Measurements from ENCODE around the gene SPRED2. TPM values are rescaled to one million over a fixed set of nuclear protein-coding genes. Genes with fewer than 3 reads are reported as not detected.

The SPRED2 gene
- total and polyA plus RNA-seq, 3 donors from 2014 or later = 10.0 to 14.1 (median 11.3) TPM

GRCh38 chr2:65416945-65417344 is 15.5 kb downstream of the SPRED2 start:
- Histone ChIP-seq H3K36me3 (ENCODE audit: low read depth, missing control alignments) (no peaks in the 10 kb centered on the region), H3K9me3 (no peaks in the 10 kb centered on the region), H3K27ac (no peak overlapping the region), H3K27me3 (no peaks in the 10 kb centered on the region), H3K4me1 (no peaks in the 10 kb centered on the region), H3K4me3 (no peak overlapping the region)
- WGBS, 2 donors = 95 to 98% methylated on average over 3 of the region's 3 CpGs
- intact Hi-C loops (cut with DNase I; ENCODE audit: low total_unique reads) = no loop called here
- no peak for DNase-seq
- TF ChIP-seq CTCF (IDR thresholded peaks at IDR 0.05) (no peak), POLR2A (IDR thresholded peaks at IDR 0.05) (no peak)

GRCh38 chr2:65416321-65416720 is 16.1 kb downstream of the SPRED2 start:
- 83 to 93% methylated on average over 3 of the region's 3 CpGs for WGBS, 2 donors
- intact Hi-C loops (cut with DNase I; ENCODE audit: low total_unique reads) = no loop called here
- Histone ChIP-seq H3K9me3 (no peaks in the 10 kb centered on the region), H3K36me3 (ENCODE audit: low read depth, missing control alignments) (no peaks in the 10 kb centered on the region), H3K27me3 (no peaks in the 10 kb centered on the region), H3K27ac (no peak overlapping the region), H3K4me1 (no peaks in the 10 kb centered on the region), H3K4me3 (no peak overlapping the region)
- no peak for DNase-seq
- TF ChIP-seq POLR2A (IDR thresholded peaks at IDR 0.05) (no peak), CTCF (IDR thresholded peaks at IDR 0.05) (no peak)

GRCh38 chr2:65415091-65415490 is 17.3 kb downstream of the SPRED2 start:
- intact Hi-C loops (cut with DNase I; ENCODE audit: low total_unique reads) = no loop called here

GRCh38 chr2:65413610-65414009 is 18.8 kb downstream of the SPRED2 start:
- Histone ChIP-seq H3K27me3 (no peaks in the 10 kb centered on the region), H3K4me3 (no peak overlapping the region), H3K36me3 (ENCODE audit: low read depth, missing control alignments) (no peaks in the 10 kb centered on the region), H3K4me1 (no peaks in the 10 kb centered on the region), H3K9me3 (no peaks in the 10 kb centered on the region), H3K27ac (no peak overlapping the region)
- DNase-seq = no peak
- TF ChIP-seq CTCF (IDR thresholded peaks at IDR 0.05) = no peak
- TF ChIP-seq POLR2A (IDR thresholded peaks at IDR 0.05) = no peak
- intact Hi-C loops (cut with DNase I; ENCODE audit: low total_unique reads) = no loop called here
- WGBS, 2 donors = 82 to 89% methylated on average over 2 of the region's 2 CpGs

More at GRCh38 chr2:65415091-65415490, 17.3 kb downstream of the SPRED2 start:
- Histone ChIP-seq H3K27ac (no peak overlapping the region), H3K9me3 (no peaks in the 10 kb centered on the region), H3K27me3 (no peaks in the 10 kb centered on the region), H3K4me3 (no peak overlapping the region), H3K36me3 (ENCODE audit: low read depth, missing control alignments) (no peaks in the 10 kb centered on the region), H3K4me1 (no peaks in the 10 kb centered on the region)
- no peak for TF ChIP-seq CTCF (IDR thresholded peaks at IDR 0.05)
- no peak for TF ChIP-seq POLR2A (IDR thresholded peaks at IDR 0.05)
- 95 to 100% methylated on average over 1 of the region's 1 CpG for WGBS, 2 donors
- no peak for DNase-seq

- Histone ChIP-seq H3K9me3 (no peaks in the 10 kb centered on the region), H3K36me3 (ENCODE audit: low read depth, missing control alignments) (no peaks in the 10 kb centered on the region), H3K27me3 (no peaks in the 10 kb centered on the region), H3K4me3 (no peak overlapping the region), H3K27ac (no peak overlapping the region), H3K4me1 (no peaks in the 10 kb centered on the region)
- intact Hi-C loops (cut with DNase I; ENCODE audit: low total_unique reads) = no loop called here
- DNase-seq = no peak
- TF ChIP-seq POLR2A (IDR thresholded peaks at IDR 0.05) (no peak), CTCF (IDR thresholded peaks at IDR 0.05) (no peak)
- WGBS, 2 donors = 56 to 84% methylated on average over 2 of the region's 2 CpGs
Observed at GRCh38 chr2:65413106-65413505, 19.3 kb downstream of the SPRED2 start.

Measured in testis (tissue), 3 donors.